Thyroid gland (tissue), 4 donors: ENCODE data around the gene MYO18B. TPM values are rescaled to one million over a fixed set of nuclear protein-coding genes. Genes with fewer than 3 reads are reported as not detected.

Experiments used
- DNase-seq, 2 donors: peaks; one replicate each; pipeline ENCODE4 v3.0.0-alpha.2; 2019
- H3K27ac ChIP-seq, 3 donors: fragments of 200-600 bp; sonication (generic); 1 replicate in 2 of 3; 2 replicates in 1 of 3; pipeline ENCODE4 v1.5.1; 2016 to 2019; ENCODE audit warnings: mild to moderate bottlenecking in 1 of 3, moderate library complexity in 1 of 3
- H3K27me3 ChIP-seq: fragments of 200-600 bp; sonication (generic); one replicate; pipeline ENCODE4 v1.5.1; 2019
- H3K36me3 ChIP-seq, 2 donors: fragments of 200-600 bp; sonication (generic); one replicate each; pipeline ENCODE4 v1.5.1; 2016 to 2019
- H3K4me1 ChIP-seq, 2 donors: fragments of 200-600 bp; sonication (generic); one replicate each; pipeline ENCODE4 v1.5.1; 2017 to 2019
- H3K4me3 ChIP-seq, 3 donors: fragments of 200-600 bp; sonication (generic); replicated peaks in 1 of 3; 1 replicate in 2 of 3; 2 replicates in 1 of 3; pipeline ENCODE4 v1.5.1; 2016; ENCODE audit warnings: mild to moderate bottlenecking in 1 of 3
- H3K9me3 ChIP-seq: fragments of 200-600 bp; sonication (generic); one replicate; pipeline ENCODE4 v1.5.1; 2017
- CTCF ChIP-seq, 6 experiments: fragments of 200-600 bp in 3 of 6; fragments of 450-650 bp in 3 of 6; sonication (generic) in 3 of 6; IDR thresholded peaks; one replicate each; pipeline ENCODE4 v1.5.1; 2016 to 2019; ENCODE audit warnings: antibody characterized with exemption in 6 of 6, mild to moderate bottlenecking in 2 of 6, inconsistent platforms in 1 of 6, moderate library complexity in 1 of 6
- POLR2A ChIP-seq, 2 donors: fragments of 450-650 bp; IDR thresholded peaks; one replicate each; pipeline ENCODE4 v1.6.1; 2017; ENCODE audit warnings: antibody characterized with exemption in 2 of 2, mild to moderate bottlenecking in 2 of 2, moderate library complexity in 1 of 2
- WGBS, 2 donors: methylation state at CpG; one replicate each; pipeline ENCODE4 v1.1.5; 2017; 5-methylcytosine and 5-hydroxymethylcytosine counted together
- intact Hi-C: fragments of 100-400 bp; cut with DNase I; formaldehyde crosslinking; loops from one replicate; pipeline ENCODE4 v1.15.1; 2023
- total RNA-seq, 4 donors: library from RNA; depleted of rRNA; stranded (reverse); fragments of >200 nt; gene quantifications; one replicate each; pipeline ENCODE4 v1.2.3, GENCODE V29; 2016

Gene MYO18B
- total RNA-seq, 4 donors from 2014 or later: 0.33 TPM; not detected in 3

GRCh38 chr22:25874327-25874726 lies 132.3 kb downstream of the MYO18B start:
- no peaks in the 10 kb centered on the region for H3K36me3 ChIP-seq
- TF ChIP-seq CTCF (IDR thresholded peaks at IDR 0.05) (no peak), POLR2A (IDR thresholded peaks at IDR 0.05) (no peak)

GRCh38 chr22:25875461-25875860 lies 133.5 kb downstream of the MYO18B start:
- no peak for DNase-seq
- no peak for TF ChIP-seq CTCF (IDR thresholded peaks at IDR 0.05)
- Histone ChIP-seq H3K27me3 (no peaks in the 10 kb centered on the region), H3K27ac (no peak overlapping the region), H3K4me3 (no peak overlapping the region), H3K4me1 (no peaks in the 10 kb centered on the region), H3K36me3 (no peaks in the 10 kb centered on the region), H3K9me3 (no peaks in the 10 kb centered on the region)
- intact Hi-C loops: no loop called here
- 46 to 57% methylated on average over 2 of the region's 2 CpGs for WGBS, 2 donors

More at GRCh38 chr22:25874327-25874726, 132.3 kb downstream of the MYO18B start:
- intact Hi-C loops: no loop called here
- no peak overlapping the region for H3K4me3 ChIP-seq
- H3K27me3 ChIP-seq: no peaks in the 10 kb centered on the region
- H3K4me1 ChIP-seq: no peaks in the 10 kb centered on the region
- H3K9me3 ChIP-seq: no peaks in the 10 kb centered on the region
- H3K27ac ChIP-seq: no peak overlapping the region
- WGBS, 2 donors: 82 to 89% methylated on average over 11 of the region's 11 CpGs
- no peak for DNase-seq

GRCh38 chr22:25876871-25877270 lies 134.9 kb downstream of the MYO18B start:
- intact Hi-C loops: no loop called here
- Histone ChIP-seq H3K27me3 (no peaks in the 10 kb centered on the region), H3K9me3 (no peaks in the 10 kb centered on the region), H3K4me3 (no peak overlapping the region), H3K36me3 (no peaks in the 10 kb centered on the region), H3K4me1 (no peaks in the 10 kb centered on the region), H3K27ac (no peak overlapping the region)
- WGBS, 2 donors: 64 to 70% methylated on average over 4 of the region's 4 CpGs
- DNase-seq: no peak
- no peak for TF ChIP-seq CTCF (IDR thresholded peaks at IDR 0.05)
- no peak for TF ChIP-seq POLR2A (IDR thresholded peaks at IDR 0.05)

- TF ChIP-seq CTCF (IDR thresholded peaks at IDR 0.05) (no peak), POLR2A (IDR thresholded peaks at IDR 0.05) (no peak)
- Histone ChIP-seq H3K4me3 (no peak overlapping the region), H3K27ac (no peak overlapping the region), H3K4me1 (no peaks in the 10 kb centered on the region), H3K9me3 (no peaks in the 10 kb centered on the region), H3K36me3 (no peaks in the 10 kb centered on the region), H3K27me3 (no peaks in the 10 kb centered on the region)
- 70 to 71% methylated on average over 3 of the region's 3 CpGs for WGBS, 2 donors
- DNase-seq: no peak
- intact Hi-C loops: no loop called here
Observed at GRCh38 chr22:25878933-25879332, 136.9 kb downstream of the MYO18B start.

- Histone ChIP-seq H3K9me3 (no peaks in the 10 kb centered on the region), H3K27me3 (no peaks in the 10 kb centered on the region), H3K4me3 (no peak overlapping the region), H3K27ac (no peak overlapping the region), H3K4me1 (no peaks in the 10 kb centered on the region), H3K36me3 (no peaks in the 10 kb centered on the region)
- TF ChIP-seq CTCF (IDR thresholded peaks at IDR 0.05): no peak
- WGBS, 2 donors: 71 to 76% methylated on average over 2 of the region's 2 CpGs
- DNase-seq: no peak
- intact Hi-C loops: no loop called here
Observed at GRCh38 chr22:25880524-25880923, 138.5 kb downstream of the MYO18B start.
